Measurements from ENCODE around the gene PRR20G.

Gene PRR20G

GRCh38 chr3:127257351-127257750 is 30.5 kb downstream of the PRR20G start:
- DNase-seq (ENCODE audit: low read depth) = no peak
- no peak for TF ChIP-seq CTCF (IDR thresholded peaks at IDR 0.05; ENCODE audit: low read depth, low read length, missing control alignments)
- no peak overlapping the region for H3K4me3 ChIP-seq (ENCODE audit: low read depth, low read length)
- in situ Hi-C loops (cut with HindIII; ENCODE audit: low sequenced_read_pairs) = no loop called here

- TF ChIP-seq CTCF (IDR thresholded peaks at IDR 0.05; ENCODE audit: low read depth, low read length, missing control alignments) = no peak
- in situ Hi-C loops (cut with HindIII; ENCODE audit: low sequenced_read_pairs) = no loop called here
- no peak for DNase-seq (ENCODE audit: low read depth)
- H3K4me3 ChIP-seq (ENCODE audit: low read depth, low read length) = no peak overlapping the region
Observed at GRCh38 chr3:127256733-127257271, 31.0 kb downstream of the PRR20G start.

- DNase-seq (ENCODE audit: low read depth) = no peak
- in situ Hi-C loops (cut with HindIII; ENCODE audit: low sequenced_read_pairs) = no loop called here
- no peak for TF ChIP-seq CTCF (IDR thresholded peaks at IDR 0.05; ENCODE audit: low read depth, low read length, missing control alignments)
- H3K4me3 ChIP-seq (ENCODE audit: low read depth, low read length) = no peak overlapping the region
Observed at GRCh38 chr3:127256138-127256537, 31.7 kb downstream of the PRR20G start.

GRCh38 chr3:127255516-127255915 is 32.3 kb downstream of the PRR20G start:
- no peak for DNase-seq (ENCODE audit: low read depth)

GRCh38 chr3:127254730-127255129 is 33.1 kb downstream of the PRR20G start:
- no peak for DNase-seq (ENCODE audit: low read depth)
- TF ChIP-seq CTCF (IDR thresholded peaks at IDR 0.05; ENCODE audit: low read depth, low read length, missing control alignments) = no peak
- H3K4me3 ChIP-seq (ENCODE audit: low read depth, low read length) = no peak overlapping the region
- in situ Hi-C loops (cut with HindIII; ENCODE audit: low sequenced_read_pairs) = no loop called here

More at GRCh38 chr3:127255516-127255915, 32.3 kb downstream of the PRR20G start:
- no peak overlapping the region for H3K4me3 ChIP-seq (ENCODE audit: low read depth, low read length)
- in situ Hi-C loops (cut with HindIII; ENCODE audit: low sequenced_read_pairs) = no loop called here
- no peak for TF ChIP-seq CTCF (IDR thresholded peaks at IDR 0.05; ENCODE audit: low read depth, low read length, missing control alignments)

GRCh38 chr3:127254033-127254644 is 33.7 kb downstream of the PRR20G start:
- DNase-seq (ENCODE audit: low read depth) = no peak
- in situ Hi-C loops (cut with HindIII; ENCODE audit: low sequenced_read_pairs) = no loop called here
- no peak for TF ChIP-seq CTCF (IDR thresholded peaks at IDR 0.05; ENCODE audit: low read depth, low read length, missing control alignments)

More at GRCh38 chr3:127254033-127254644, 33.7 kb downstream of the PRR20G start:
- no peak overlapping the region for H3K4me3 ChIP-seq (ENCODE audit: low read depth, low read length)
